ENCODE data around the gene MED16. TPM values are rescaled to one million over a fixed set of nuclear protein-coding genes. Genes with fewer than 3 reads are reported as not detected.
"Not testable (repeated sequence)": the region's sequence is repeated elsewhere in the genome, so short reads cannot be mapped to it uniquely, and the experiment has no call there.

Gene MED16
- total RNA-seq, 1 experiment from 2014 or later = 83.1 TPM

DNA sequence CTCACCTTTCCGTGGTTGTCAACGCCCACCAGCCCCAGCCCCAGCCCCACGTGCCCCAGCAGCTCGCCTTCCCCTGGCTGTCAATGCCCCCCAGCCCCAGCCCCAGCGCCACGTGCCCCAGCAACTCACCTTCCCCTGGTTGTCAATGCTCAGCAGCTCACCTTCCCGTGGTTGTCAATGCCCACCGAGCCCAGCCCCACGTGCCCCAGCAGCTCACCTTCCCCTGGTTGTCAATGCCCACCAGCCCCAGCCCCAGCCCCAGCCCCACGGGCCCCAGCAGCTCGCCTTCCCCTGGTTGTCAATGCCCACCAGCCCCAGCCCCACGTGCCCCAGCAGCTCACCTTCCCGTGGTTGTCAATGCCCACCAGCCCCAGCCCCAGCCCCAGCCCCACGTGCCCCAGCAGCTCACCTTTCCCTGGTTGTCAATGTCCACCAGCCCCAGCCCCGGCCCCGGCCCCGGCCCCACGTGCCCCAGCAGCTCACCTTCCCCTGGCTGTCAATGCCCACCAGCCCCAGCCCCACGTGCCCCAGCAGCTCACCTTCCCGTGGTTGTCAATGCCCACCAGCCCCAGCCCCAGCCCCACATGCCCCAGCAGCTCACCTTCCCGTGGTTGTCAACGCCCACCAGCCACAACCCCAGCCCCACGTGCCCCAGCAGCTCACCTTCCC, 14.9 kb downstream of the MED16 start:
- H3K27me3 Mint-ChIP-seq (ENCODE audit: low read depth); H3K4me1 Mint-ChIP-seq; H3K23ac ChIP-seq (ENCODE audit: insufficient read length, low read depth, low read length); H3K4ac ChIP-seq (ENCODE audit: low read depth, low read length); H3K79me2 ChIP-seq (ENCODE audit: insufficient read depth, low read length); H2BK120ac ChIP-seq (ENCODE audit: low read depth, low read length, poor library complexity, severe bottlenecking); H3K18ac ChIP-seq (ENCODE audit: insufficient read length, low read depth, low read length); DNase-seq; H4K91ac ChIP-seq (ENCODE audit: insufficient read length, low read depth, low read length); H3K9me3 ChIP-seq (ENCODE audit: control insufficient read depth, low read depth, low read length); H4K20me1 ChIP-seq (ENCODE audit: control insufficient read depth, insufficient read depth, insufficient read length); H3K56ac ChIP-seq (ENCODE audit: insufficient read length, low read depth, low read length); H2AK5ac ChIP-seq (ENCODE audit: insufficient read length, low read length); H4K8ac ChIP-seq (replicated peaks; ENCODE audit: insufficient read length, low read depth, low read length); H3K9ac ChIP-seq (ENCODE audit: extremely low read depth, insufficient read length, low read length); H3K27ac Mint-ChIP-seq; H3T11ph ChIP-seq (ENCODE audit: low read length); H3K4me1 ChIP-seq (ENCODE audit: insufficient read depth, low read length); H3K14ac ChIP-seq (ENCODE audit: insufficient read depth, low read length); H2BK5ac ChIP-seq (ENCODE audit: insufficient read length, low read length); H2BK12ac ChIP-seq (ENCODE audit: insufficient read length, low read depth, low read length); H2BK15ac ChIP-seq (ENCODE audit: low read depth, low read length); H3K4me2 ChIP-seq (ENCODE audit: insufficient read depth, insufficient read length, low read length); H3K23me2 ChIP-seq (ENCODE audit: insufficient read length, low read depth, low read length, poor library complexity, severe bottlenecking); H3K9me3 Mint-ChIP-seq; H3K27me3 ChIP-seq (ENCODE audit: insufficient read depth, low read length); H3K79me1 ChIP-seq (ENCODE audit: insufficient read depth, low read depth, low read length, poor library complexity, severe bottlenecking); H3K27ac ChIP-seq (ENCODE audit: insufficient read length, low read depth, low read length); H2AFZ ChIP-seq (ENCODE audit: low read length); H2BK20ac ChIP-seq (ENCODE audit: low read depth, low read length, poor library complexity, severe bottlenecking); H3K4me3 Mint-ChIP-seq; H4K5ac ChIP-seq (ENCODE audit: insufficient read length, low read depth, low read length): not testable (repeated sequence)
- WGBS (ENCODE audit: extremely low coverage, insufficient read length, low lambda C conversion rate) = no CpG with 5 or more reads among the region's 23 CpGs
- H3K36me3 Mint-ChIP-seq (ENCODE audit: insufficient read depth in 1 of 3, low read depth in 3 of 3) = peaks cover 32 to 58% (median 42%) of the 10 kb centered on the region in 3 experiments

Data from H9 (cell line).